ENCODE measurements around the gene VCX2. TPM values are rescaled to one million over a fixed set of nuclear protein-coding genes. Genes with fewer than 3 reads are reported as not detected.

The VCX2 gene
- total RNA-seq, 4 donors from 2014 or later: not detected

GRCh38 chrX:8192276-8192675, 21.2 kb upstream of the VCX2 start:
- Histone ChIP-seq H3K27me3 (no peaks in the 10 kb centered on the region), H3K4me1 (no peaks in the 10 kb centered on the region), H3K9me3 (no peaks in the 10 kb centered on the region), H3K36me3 (no peaks in the 10 kb centered on the region), H3K4me3 (no peak overlapping the region), H3K27ac (no peak overlapping the region)
- TF ChIP-seq CTCF (IDR thresholded peaks at IDR 0.05): no peak
- no peak for TF ChIP-seq POLR2A (IDR thresholded peaks at IDR 0.05)
- DNase-seq: no peak

- Histone ChIP-seq H3K4me3 (no peak overlapping the region), H3K9me3 (no peaks in the 10 kb centered on the region), H3K27me3 (no peaks in the 10 kb centered on the region), H3K4me1 (no peaks in the 10 kb centered on the region), H3K36me3 (no peaks in the 10 kb centered on the region), H3K27ac (no peak overlapping the region)
- no peak for DNase-seq
- TF ChIP-seq POLR2A (IDR thresholded peaks at IDR 0.05): no peak
- no peak for TF ChIP-seq CTCF (IDR thresholded peaks at IDR 0.05)
Measured at GRCh38 chrX:8191022-8191421, 20.0 kb upstream of the VCX2 start.

GRCh38 chrX:8190341-8190830, 19.3 kb upstream of the VCX2 start:
- H3K9me3 ChIP-seq: no peaks in the 10 kb centered on the region
- H3K4me1 ChIP-seq: no peaks in the 10 kb centered on the region
- no peaks in the 10 kb centered on the region for H3K27me3 ChIP-seq
- TF ChIP-seq POLR2A (IDR thresholded peaks at IDR 0.05) (no peak), CTCF (IDR thresholded peaks at IDR 0.05) (no peak)
- H3K27ac ChIP-seq: no peak overlapping the region
- no peak for DNase-seq
- no peaks in the 10 kb centered on the region for H3K36me3 ChIP-seq
- no peak overlapping the region for H3K4me3 ChIP-seq

- no peaks in the 10 kb centered on the region for H3K27me3 ChIP-seq
- H3K36me3 ChIP-seq: no peaks in the 10 kb centered on the region
- no peak for TF ChIP-seq CTCF (IDR thresholded peaks at IDR 0.05)
- TF ChIP-seq POLR2A (IDR thresholded peaks at IDR 0.05): no peak
- H3K27ac ChIP-seq: no peak overlapping the region
- no peak overlapping the region for H3K4me3 ChIP-seq
- no peaks in the 10 kb centered on the region for H3K4me1 ChIP-seq
- no peaks in the 10 kb centered on the region for H3K9me3 ChIP-seq
- no peak for DNase-seq
Measured at GRCh38 chrX:8189096-8189830, 18.2 kb upstream of the VCX2 start.

- TF ChIP-seq POLR2A (IDR thresholded peaks at IDR 0.05) (no peak), CTCF (IDR thresholded peaks at IDR 0.05) (no peak)
- H3K27ac ChIP-seq: no peak overlapping the region
- no peak for DNase-seq
- no peak overlapping the region for H3K4me3 ChIP-seq
- H3K4me1 ChIP-seq: no peaks in the 10 kb centered on the region
- H3K9me3 ChIP-seq: no peaks in the 10 kb centered on the region
- H3K27me3 ChIP-seq: no peaks in the 10 kb centered on the region
- H3K36me3 ChIP-seq: no peaks in the 10 kb centered on the region
Measured at GRCh38 chrX:8183346-8183745, 12.3 kb upstream of the VCX2 start.
